PFSK-1 (cell line): ENCODE data around the gene VPS25.

Source experiments
- FOXP2 ChIP-seq: optimal IDR thresholded peaks from 2 replicates; pipeline ENCODE3; 2011; ENCODE audit warnings: borderline replicate concordance, control low read depth, inconsistent platforms; ENCODE audit not compliant: insufficient read depth; ENCODE audit errors: extremely low read length, extremely low read depth
- POLR2AphosphoS5 ChIP-seq: IDR thresholded peaks from 2 replicates; pipeline ENCODE4 v1.6.1; 2012; ENCODE audit warnings: low read depth, mild to moderate bottlenecking, control low read depth, low read length, moderate library complexity
- REST ChIP-seq, 2 experiments: IDR thresholded peaks; 2 replicates each; pipeline versions ENCODE4 v1.6.1 to v1.8.0; 2011 to 2012; ENCODE audit warnings: low read depth in 2 of 2, low read length in 2 of 2, control low read depth in 1 of 2, inconsistent platforms in 1 of 2, mild to moderate bottlenecking in 1 of 2, moderate library complexity in 1 of 2; ENCODE audit not compliant: insufficient read depth in 1 of 2
- SIN3A ChIP-seq: IDR thresholded peaks from 2 replicates; pipeline ENCODE4 v1.6.1; 2012; ENCODE audit warnings: mild to moderate bottlenecking, low read length, moderate library complexity, borderline replicate concordance; ENCODE audit not compliant: insufficient read depth
- TAF1 ChIP-seq: IDR thresholded peaks from 2 replicates; pipeline ENCODE4 v1.6.1; 2012; ENCODE audit warnings: low read length, control low read depth, borderline replicate concordance; ENCODE audit not compliant: insufficient read depth

VPS25 gene

GRCh38 chr17:42775534-42776098 lies 2.4 kb downstream of the VPS25 start:
- no peak for TF ChIP-seq FOXP2
- TF ChIP-seq REST (IDR thresholded peaks at IDR 0.05; ENCODE audit: insufficient read depth in 1 of 2, low read depth in 2 of 2, low read length in 2 of 2), result no peak
- no peak for TF ChIP-seq TAF1
- no peak for TF ChIP-seq POLR2AphosphoS5
- no peak for TF ChIP-seq SIN3A

DNA sequence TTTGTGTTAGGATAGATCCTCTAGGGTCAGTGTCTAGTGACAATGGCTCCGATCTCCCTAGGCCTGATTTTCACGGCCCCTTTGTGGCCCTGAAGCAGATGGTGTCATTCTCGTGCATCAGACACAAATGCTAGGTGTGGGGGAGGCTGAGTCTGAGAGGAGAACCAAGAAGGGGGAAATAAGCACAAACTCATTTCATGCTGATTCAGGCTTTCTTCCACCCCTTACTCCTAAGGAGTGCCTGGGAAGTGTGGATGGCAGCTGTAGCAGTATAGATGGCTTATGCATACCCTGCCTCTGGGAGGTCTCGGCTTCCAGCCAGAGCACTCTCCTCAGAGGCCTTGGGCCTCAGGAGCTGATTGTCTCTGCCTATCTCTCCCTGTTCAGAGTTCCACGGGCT lies 5.3 kb downstream of the VPS25 start:
- no peak for TF ChIP-seq SIN3A
- no peak for TF ChIP-seq TAF1
- no peak for TF ChIP-seq POLR2AphosphoS5
- TF ChIP-seq FOXP2, result no peak
- TF ChIP-seq REST (IDR thresholded peaks at IDR 0.05; ENCODE audit: insufficient read depth in 1 of 2, low read depth in 2 of 2, low read length in 2 of 2), result no peak

DNA sequence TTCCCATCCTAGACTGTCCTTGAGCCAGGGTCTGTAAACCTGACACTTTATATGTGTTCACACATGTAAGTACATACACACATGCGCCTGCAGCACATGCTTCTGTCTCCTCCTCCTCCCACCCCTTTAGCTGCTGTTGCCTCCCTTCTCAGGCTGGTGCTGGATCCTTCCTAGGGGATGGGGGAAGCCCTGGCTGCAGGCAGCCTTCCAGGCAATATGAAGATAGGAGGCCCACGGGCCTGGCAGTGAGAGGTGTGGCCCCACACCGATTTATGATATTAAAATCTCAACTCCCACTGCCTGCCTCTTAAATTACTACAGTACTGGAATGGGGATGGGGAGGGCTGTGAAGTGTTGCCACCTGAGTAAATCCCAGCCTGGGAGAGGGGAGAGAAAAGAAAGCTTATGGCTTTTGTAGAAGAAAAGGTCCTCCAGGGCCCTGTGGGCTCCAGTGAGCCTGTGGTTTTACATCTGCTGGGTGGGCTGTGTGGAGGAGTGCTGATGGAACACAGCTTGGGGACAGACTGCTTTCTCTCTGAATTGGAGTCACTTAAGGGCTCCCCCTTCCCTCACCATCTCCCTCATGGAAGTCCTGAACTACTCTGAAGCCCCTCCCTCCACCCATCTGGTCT lies 6.2 kb downstream of the VPS25 start:
- TF ChIP-seq POLR2AphosphoS5, result no peak
- TF ChIP-seq FOXP2, result no peak
- TF ChIP-seq REST (IDR thresholded peaks at IDR 0.05; ENCODE audit: insufficient read depth in 1 of 2, low read depth in 2 of 2, low read length in 2 of 2), result no peak
- TF ChIP-seq TAF1, result no peak
- TF ChIP-seq SIN3A, result no peak

DNA sequence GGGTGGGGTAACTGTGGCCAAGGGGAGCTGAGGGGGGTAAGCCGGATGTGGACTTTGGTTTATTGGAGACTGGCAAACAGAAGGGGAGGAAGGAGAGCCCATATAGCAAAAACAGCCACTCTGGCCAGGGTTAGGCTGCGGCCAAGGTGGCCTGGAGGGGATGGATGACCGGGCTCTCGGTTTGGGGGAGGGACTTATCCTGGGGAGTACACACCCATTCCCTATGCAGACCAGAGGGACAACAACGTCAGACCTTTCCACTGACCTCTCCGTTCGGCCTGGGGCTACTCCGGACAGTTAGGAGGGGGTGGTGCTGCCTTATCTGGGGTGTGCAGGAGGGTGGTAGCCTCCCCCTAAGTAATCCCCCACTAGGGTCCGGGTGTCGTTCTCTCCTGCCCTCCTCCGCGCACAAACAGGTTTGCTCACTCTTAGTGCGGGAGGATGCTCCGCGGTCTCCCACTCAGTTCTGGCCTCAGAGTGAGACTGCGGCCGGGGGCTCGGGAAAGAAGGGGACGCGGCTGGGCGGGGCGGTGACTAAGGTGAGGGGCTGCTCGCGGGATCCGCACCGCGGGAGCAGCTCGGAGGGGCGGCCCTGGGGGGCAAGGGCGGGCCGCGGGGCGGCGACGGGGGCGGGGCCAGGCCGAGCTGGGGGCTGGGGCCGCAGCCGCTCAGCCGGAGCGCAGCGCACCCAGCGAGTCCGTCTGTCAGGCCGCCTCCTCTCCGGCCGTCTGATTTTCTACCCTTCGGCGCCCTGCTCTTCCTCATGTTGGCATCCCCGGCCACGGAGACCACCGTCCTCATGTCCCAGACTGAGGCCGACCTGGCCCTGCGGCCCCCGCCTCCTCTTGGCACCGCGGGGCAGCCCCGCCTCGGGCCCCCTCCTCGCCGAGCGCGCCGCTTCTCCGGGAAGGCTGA lies 6.9 kb downstream of the VPS25 start, which contains the start of gene WNK4:
Gene WNK4, plus strand, starts transcription at position 675 of the 915 bp plus-strand sequence. Its CDS starts 89 bp downstream, at position 764.
- TF ChIP-seq SIN3A, result no peak
- TF ChIP-seq FOXP2, result no peak
- no peak for TF ChIP-seq REST (IDR thresholded peaks at IDR 0.05; ENCODE audit: insufficient read depth in 1 of 2, low read depth in 2 of 2, low read length in 2 of 2)
- TF ChIP-seq TAF1, result no peak
- no peak for TF ChIP-seq POLR2AphosphoS5
